Tongue (tissue), 2 donors: ENCODE data around the gene VDR. TPM values are rescaled to one million over a fixed set of nuclear protein-coding genes. Genes with fewer than 3 reads are reported as not detected.
"Not testable (repeated sequence)": the region's sequence is repeated elsewhere in the genome, so short reads cannot be mapped to it uniquely, and the experiment has no call there.

Source experiments
- DNase-seq: peaks from one replicate; pipeline ENCODE4 v3.0.0-alpha.2; 2015
- total RNA-seq: library from RNA; depleted of rRNA; stranded (reverse); fragments of >200 nt; gene quantifications from one replicate; pipeline ENCODE4 v1.2.3, GENCODE V29; 2014

The VDR gene
- total RNA-seq, 1 donor from 2014 or later, result 1.2 TPM

GRCh38 chr12:47812797-47813510 is 91.8 kb downstream of the VDR start:
- peak; percentile 84 for DNase-seq

DNA sequence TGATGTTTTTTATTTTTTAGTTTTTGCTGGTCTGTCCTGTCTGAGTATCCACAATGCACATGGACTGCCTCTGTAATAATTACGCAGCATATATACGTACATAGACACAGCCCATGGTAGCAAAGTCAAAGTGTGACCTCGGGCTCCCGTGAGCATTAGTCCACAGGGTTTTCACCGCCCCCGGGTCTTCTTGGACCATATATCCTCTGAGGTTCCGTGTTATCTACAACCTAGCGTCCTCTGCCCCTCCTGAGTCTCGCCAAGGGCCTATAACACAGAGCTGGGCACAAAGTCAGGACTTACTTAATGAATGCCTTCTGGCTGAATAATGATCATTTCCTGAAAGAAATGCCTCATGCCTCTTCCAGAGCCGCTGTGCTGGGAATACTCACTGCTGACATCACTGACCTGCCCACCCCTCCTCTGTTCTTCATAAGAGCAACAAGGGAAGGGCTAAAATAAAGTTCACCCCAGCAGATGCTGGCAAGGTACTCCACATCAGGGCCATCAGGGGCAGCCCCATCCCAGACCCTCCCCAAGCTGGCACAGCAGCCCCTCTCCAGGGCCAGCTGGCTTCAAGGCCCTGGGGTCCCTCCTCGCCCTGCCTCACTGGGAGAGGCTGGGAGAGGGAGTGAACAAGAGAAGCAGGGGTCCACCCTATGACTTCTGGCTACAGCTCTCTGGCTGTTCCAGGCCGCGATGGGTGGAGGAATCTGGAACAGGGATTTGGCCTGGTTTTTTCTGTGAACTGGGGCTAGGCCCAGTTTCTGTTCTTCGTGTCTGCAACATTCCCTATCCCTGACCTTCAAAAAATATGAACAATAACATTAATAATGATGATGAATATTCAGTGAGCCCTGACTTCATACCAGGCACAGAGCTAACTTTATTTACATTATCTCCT is 93.0 kb downstream of the VDR start:
- peak; percentile 45 for DNase-seq

DNA sequence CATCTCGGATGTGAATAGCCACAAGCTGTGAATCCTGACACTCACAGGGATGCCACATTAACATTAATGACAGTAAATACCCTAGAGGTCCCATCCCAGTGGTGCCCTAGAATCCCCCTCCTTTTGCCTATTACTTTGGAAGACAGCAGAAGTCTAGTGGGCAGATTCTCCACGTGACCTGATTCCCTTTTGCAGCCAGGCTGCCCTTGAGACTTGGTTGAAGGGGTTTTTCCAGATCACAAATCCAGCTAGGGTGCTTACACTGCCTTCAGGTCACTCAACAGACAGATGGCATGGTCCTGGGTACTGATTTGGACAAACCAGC is 93.8 kb downstream of the VDR start:
- no peak for DNase-seq

- DNase-seq, result not testable (repeated sequence)
These were observed 95.3 kb downstream of the VDR start for GRCh38 chr12:47809518-47809917.

- DNase-seq, result no peak
These were observed 96.0 kb downstream of the VDR start for GRCh38 chr12:47808574-47809365.

DNA sequence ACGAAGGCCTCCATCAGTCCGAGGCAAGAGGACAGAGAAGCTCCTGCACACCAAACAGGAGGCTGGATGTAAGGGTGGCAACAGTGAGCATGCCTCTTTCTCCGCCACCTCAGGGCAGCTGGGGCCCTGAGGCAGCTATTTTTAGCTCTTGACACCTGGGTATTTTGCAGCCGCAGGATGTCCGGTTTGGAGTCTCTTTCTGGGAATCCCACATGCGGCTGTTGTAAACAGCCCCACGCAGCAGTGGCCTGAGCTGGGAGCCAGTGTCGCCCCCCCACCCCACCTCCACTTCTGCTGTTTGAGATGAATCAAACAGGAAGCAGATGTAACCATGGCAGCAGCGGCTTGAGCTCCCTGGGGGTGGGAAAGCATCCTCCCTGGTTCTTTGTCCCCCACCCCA is 96.7 kb downstream of the VDR start:
- peak; percentile 64 for DNase-seq

GRCh38 chr12:47807338-47807737 is 97.5 kb downstream of the VDR start:
- no peak for DNase-seq

DNA sequence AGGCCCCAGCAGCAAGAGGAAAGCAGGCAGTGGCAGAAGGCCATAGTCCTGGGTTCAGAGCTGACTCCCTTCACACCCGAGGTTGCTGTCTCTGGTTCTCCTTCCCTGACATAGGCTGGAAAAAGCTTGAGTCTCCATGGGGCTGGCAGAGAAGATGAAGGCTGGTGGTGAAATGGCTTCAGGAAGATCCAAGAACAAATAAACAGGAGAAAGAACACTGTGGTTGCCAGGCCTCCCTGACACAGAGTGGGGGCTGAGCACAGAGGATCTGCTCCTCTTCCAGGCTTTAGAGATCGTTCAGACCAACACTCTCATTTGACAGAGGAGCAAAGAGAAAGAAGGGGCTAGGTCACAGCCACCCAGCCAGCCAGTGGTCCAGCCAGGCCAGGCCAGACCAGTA is 99.4 kb downstream of the VDR start:
- no peak for DNase-seq

DNA sequence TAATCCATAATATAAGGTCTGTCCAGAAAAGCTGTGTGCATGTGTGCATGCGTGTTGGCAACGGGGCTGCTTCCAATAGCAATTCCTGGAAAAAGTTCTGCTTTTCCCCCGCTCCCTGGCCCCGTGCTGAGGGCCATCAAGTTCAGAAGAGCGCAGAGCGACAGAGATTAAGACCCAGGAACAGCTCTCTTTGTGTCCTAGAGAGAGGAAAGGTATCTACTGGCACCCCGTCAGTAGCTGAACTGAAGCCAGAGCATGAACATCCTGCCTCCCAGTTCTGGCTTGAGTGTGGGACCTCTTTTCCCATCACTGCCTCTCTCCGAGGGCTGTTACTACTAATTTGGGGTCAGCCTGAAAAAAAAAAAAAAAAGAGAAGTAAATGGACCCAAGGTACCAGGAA is 100.6 kb downstream of the VDR start:
- no peak for DNase-seq

DNA sequence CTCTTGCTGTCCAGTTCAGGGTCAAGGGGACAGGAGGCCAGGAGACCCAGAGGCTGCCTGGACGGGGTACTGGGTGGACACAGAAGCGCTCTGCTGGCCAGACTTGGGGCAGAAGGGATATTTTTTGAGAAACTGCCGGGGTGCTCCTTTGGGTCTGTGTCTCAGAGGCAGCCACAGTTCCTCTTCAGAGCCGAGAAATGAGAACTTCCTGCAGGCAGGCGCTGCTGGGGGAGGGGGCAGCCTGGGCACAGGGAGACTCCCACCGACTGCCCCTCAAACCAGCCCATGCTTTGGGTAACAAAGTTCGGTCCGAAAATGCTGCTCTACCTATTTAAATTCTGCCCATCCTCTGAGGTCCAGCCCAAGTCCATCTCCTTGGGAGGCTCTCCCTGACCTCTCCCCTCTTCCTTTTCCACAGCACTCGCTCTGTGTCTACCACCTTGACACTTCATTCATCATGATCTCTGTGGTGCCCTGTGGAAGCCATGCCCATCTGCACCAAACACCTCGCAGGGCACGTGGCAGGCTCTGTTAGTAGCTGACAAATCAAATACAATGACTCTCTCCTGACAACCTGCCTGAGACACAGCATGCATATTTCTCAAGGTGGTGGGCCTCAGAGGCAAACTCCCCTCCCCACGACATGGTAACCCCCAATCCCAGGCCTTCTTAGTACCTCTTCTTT is 101.5 kb downstream of the VDR start:
- no peak for DNase-seq

DNA sequence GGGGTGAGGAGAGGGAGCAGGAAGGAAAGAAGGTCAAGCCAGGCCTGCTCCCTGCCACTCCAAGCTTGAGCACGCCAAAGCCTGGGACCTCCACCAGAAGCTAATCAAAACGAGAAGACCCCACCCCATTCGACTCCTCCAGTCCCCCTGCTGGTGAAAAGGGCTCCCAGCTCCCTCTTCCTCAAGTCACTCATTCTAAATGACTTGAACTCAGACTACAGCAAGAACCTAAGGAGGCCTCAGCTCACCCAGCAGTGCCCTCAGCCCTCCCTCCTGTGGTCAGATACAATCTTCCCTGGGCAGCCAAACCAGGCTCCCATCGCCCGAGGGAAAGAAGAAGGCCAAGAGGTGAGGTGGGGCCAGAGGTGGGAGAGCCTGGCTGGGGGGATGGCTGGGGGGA is 102.5 kb downstream of the VDR start:
- DNase-seq, result no peak

DNA sequence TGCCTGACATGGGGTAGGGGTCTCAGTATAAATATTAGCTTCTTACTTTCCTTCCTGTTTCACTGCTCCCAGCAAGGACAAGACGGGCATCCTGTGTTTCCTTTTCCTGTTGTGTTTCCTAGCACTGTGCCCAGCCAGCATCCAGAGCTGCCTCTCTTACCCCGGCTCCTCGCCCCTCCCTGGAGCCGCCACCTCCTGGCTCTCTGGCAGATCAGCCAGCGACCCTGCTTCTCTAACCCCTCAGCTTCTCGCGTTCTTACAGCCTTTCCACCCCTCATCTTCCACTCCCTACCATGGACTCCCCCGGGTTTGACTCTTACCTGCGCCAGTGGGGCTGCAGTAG is 102.9 kb downstream of the VDR start:
- DNase-seq, result no peak

DNA sequence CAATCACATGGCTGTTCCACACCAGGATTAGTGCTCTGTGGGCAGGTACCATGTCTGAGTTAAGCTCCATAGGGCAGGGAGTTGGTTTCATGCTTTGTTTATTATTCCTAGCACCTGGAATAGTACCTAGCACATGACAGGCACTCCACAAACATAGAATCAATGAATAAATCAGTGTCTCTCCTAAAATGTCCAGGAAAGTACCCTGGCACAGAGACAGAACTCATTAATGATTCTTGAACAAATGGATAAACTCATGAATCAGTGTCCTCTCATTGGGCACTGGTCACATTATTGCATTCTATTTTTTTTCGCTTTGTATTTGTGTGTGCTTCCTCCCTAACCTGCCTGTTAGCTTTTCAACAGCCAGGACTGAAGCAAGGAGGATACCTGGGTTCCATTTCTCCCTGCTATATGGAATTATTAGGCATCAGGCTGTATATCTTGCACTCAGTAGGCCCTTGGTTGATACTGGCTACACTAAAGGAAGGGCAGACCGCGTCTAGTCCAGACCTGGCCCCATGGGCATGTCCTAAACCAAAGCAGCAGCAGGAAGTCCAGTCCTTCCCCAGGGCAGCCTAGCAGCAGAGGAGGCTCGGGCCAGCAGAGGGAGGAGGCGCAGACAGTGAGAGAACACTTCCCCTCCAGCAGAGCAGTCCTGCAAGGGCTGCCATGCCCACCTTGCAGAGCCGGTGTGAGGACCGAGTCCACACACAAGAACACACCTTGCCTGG is 103.5 kb downstream of the VDR start:
- no peak for DNase-seq

GRCh38 chr12:47800582-47800981 is 104.2 kb downstream of the VDR start:
- no peak for DNase-seq

DNA sequence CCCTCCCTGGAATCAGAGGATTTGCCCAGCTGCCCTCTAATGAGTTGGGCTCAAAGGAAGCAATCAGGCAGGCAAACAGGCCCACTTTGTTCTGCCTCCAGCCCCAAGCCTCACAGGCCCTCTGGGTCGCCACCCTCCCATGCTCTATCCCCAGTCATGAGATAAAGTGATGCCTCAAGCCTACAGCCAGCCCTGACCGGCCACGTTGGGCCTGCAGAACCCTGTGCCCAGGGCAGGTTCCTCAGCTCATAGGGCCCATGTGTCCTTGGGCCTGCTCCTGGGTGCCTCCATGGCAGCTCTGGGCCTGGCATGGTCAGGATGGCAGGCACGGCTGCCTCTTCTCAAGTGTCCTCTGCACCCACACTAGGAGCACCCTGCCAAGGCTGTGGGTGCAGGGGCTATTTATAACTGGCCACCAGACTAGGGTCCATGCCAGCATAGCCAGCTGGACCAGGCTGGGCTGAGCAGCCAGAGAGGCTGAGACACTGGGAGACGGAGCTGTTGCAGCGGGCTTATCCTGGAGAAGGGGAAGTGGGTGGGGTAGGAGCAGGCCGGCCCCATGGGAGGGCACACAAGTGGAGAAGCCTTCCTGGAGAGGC is 105.3 kb downstream of the VDR start:
- DNase-seq, result no peak

DNA sequence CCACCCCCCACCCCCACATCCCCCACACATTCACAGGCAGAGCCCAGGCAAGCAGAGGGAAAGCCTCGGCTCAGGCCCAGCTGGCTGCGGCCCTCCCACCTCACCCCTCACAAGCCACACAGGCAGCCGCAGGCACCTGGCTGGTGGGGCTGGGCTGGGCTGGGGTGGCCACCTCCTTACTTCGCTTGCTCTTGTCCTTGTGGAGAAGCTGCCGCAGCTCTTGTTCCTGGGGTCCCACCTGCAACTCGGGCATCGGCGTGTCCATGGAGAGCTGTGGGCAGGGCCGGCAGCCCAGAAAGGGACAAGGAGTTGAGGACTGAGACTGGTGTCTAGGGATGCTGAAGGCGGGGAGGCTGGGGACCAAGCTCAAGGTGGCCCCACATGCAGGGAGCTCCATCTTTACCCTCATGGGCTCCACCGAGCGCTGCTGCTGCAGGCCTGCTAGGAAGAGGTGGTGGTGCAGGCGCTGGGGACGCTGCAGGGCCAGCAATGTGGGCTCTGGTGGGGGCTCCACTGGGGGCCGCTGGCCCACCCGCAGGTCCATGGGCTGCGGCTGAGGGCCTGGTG is 106.3 kb downstream of the VDR start:
- no peak for DNase-seq

- no peak for DNase-seq
These were observed 107.4 kb downstream of the VDR start for GRCh38 chr12:47797441-47797840.

GRCh38 chr12:47795814-47796411 is 108.9 kb downstream of the VDR start:
- no peak for DNase-seq

DNA sequence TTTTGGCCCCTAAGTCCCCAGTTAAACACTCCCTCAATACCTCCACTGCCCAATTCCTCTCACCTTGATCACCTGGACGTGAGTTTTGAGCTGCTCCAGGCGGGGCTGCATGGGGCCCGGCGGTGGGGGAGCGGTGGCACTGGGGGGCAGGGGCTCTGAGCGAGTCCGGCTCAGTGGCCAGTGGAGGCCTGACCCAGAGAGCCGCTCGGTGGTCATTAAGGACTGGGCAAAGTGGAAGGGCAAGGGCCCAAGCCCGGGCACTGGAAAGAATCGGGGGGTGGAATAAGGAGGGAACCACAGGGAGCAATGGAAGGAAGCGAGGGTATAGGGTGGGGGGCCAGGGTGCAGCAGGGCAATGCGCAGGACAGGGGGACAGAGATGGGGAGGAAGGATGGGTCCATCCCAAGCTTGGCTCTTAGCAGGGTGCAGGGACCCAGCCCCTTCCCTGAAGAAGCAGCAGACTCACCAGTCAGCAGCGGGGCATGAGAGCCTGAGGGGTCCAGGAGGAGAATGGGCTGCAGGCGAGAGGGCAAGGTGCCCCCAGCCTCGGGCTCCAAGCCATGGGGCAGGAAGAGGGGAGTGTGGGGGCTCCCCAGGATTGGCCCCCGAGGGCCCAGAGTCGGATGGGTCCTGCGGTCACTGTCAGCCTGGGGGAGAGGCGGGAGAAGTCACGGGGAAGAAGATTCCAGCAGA is 109.5 kb downstream of the VDR start:
- DNase-seq, result no peak

- no peak for DNase-seq
These were observed 110.1 kb downstream of the VDR start for GRCh38 chr12:47794679-47795078.
